NCI-H82 (cell line): ENCODE results near the gene PTPN3.
"Not testable (repeated sequence)": the region's sequence is repeated elsewhere in the genome, so short reads cannot be mapped to it uniquely, and the experiment has no call there.

Source experiments
- DNase-seq: peaks from one replicate; lab custom pipeline; 2025; lab: John Stamatoyannopoulos, UW

PTPN3 gene

GRCh38 chr9:109346904-109347303, 151.2 kb downstream of the PTPN3 start:
- no peak for DNase-seq

- DNase-seq, result no peak
These were observed 153.2 kb downstream of the PTPN3 start for GRCh38 chr9:109344866-109345265.

- peak; percentile 97 for DNase-seq
These were observed 155.2 kb downstream of the PTPN3 start for GRCh38 chr9:109342878-109343277.

DNA sequence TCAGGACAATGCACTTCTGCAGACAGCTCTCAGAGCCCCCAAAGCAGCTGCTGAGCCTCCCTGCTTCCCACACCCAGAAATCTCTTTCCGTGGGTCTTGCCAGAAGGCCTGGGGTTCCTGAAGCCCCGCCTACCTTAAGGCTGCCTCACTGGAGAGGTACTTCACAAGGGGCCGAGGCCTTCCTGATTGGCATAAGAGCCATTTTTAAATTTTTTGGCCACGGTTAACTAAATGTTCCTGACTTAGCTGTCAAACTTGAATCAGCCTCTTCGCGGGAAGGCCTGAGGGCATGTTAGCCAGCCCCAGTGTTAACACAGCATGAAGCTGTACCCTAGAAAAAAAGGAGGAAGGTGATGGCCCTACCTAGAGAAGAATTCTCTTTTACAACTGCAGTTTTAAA, 156.5 kb downstream of the PTPN3 start:
- no peak for DNase-seq

- DNase-seq, result not testable (repeated sequence)
These were observed 157.1 kb downstream of the PTPN3 start for GRCh38 chr9:109340979-109341378.

DNA sequence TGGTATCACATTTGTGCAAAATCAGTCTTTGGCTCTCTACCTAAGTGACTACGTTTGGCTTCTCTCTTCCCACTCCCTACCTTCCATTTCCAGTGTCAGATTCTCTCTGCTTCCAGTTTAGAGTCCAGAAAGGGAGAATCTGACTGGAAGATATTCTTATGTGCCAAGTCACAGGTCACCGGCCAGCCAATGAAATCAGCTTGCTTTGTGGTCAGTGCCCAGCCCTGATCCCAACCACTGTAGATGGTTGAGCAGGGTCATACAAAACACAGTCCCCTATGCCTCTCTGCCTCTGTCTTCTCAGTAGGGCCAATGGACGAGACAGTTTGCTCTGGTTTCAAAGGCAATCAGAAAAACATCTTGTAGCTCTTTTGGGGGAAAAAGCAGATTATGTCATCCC, 161.7 kb downstream of the PTPN3 start:
- DNase-seq, result no peak

DNA sequence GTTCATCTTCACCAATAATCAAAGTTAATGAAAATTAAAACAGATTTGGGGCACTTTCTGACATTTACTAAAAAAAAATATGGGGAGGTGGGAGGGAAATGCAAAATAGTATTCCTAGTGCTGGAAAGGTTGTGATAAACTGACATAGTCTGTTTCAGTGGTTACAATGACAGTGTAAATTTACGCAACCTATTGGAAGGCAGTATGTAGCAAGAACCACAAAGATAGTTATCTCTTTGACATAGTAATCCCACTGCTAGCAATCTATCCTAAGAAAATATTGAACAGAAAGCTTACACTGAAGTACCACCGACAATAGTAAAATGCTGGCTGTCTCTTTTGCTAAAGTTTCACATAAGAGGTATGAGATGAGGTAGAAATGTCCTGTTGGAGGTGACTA, 162.2 kb downstream of the PTPN3 start:
- no peak for DNase-seq

DNA sequence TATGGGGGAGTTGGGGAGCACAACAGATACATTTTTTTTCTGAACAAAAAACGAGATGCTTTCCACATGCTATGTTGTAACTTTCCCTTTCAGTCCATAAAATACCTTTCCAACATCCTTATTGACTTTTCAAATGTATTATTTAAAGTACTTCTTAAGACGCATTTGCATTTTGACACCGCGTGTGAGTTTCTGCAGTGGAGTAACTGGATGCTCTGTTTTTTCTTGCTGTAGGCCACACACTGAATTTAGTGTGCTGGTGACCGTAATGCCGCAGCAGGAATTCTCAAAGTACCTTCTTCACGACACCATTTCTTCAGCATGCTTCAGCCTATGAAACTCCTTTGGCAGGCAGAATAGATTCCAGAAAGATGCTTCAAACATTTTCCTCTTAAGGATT, 163.0 kb downstream of the PTPN3 start:
- no peak for DNase-seq

DNA sequence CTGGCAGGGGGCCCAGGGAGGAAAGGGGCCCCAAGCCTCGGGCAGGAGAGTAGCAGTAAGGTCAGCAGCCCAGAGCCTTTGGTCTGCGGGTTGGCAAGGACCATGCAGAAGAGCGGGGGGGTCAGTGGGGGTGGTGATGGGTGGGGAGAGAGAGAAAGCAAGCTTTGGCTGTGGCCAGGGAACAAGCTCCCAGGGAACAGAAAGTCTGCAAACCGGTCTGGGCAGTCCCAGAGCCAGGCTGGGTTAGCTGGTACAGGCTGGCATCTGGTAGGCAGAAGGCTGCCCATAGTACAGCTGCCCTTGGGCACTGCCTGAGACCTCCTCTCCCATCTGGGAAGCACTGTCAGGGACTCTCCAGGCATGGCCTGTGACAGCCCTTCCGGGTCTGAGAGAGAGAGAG, 166.8 kb downstream of the PTPN3 start:
- no peak for DNase-seq

DNA sequence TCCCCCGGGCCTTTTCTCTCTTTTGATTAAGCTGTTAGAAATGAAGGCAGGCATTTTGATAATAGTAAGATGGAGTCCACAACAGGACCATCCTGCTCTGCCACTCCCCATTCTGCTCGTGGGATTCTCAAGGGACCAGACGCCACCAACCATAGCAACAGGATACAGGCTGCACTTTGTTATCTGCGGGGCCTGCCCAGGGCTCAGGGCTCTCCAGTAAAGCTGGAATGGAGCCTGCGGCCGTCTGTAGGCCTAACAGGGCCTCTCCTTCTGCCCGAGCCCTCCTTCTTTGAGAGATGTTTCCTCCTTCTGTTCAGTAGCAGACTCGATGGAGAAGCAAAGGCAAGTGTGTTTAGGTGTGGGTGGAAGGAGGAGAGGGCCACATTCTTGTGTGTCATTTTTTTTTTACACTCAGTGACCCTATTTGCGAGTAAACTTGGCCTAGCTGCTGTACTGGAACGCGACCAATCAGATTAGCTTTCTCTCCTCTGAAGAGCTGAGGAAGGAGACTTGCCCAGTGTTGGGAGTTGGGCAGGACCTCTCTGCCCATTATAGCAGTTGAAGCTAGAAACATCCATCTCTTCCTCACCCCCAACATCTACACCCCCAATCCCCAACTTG, 168.4 kb downstream of the PTPN3 start:
- no peak for DNase-seq

DNA sequence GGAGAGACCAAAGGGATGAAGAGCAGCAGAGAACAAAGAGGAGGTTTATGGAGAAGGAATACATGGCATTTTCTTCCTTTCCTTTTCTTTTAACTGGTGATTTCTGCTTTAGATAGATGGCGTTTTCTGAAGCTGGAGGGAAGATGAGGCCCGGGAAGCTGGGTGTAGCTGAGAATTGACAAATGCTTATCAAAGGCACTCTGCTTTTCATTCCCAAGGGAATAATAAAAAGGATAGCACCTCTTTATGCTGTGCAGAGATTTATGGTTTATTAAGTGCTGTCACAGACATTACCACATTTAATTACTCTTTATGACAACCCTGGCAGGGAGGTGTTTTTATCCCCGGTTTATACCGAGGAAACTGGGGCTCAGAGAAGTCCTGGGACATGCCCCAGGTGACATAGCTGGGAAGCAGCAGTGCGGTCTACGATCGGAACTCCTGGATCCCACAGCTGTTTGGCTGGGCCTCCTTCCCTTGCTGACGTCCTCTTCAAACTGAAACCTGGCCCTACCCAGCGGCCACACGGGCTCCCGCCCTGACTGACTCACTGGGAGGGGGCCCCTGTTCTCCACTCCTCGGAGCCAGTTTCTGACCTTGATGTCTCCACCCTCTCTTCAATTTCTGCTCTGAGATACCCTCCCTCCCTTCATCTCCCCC, 169.0 kb downstream of the PTPN3 start:
- no peak for DNase-seq
